Measurements from ENCODE around the gene NPPB.

The NPPB gene

DNA sequence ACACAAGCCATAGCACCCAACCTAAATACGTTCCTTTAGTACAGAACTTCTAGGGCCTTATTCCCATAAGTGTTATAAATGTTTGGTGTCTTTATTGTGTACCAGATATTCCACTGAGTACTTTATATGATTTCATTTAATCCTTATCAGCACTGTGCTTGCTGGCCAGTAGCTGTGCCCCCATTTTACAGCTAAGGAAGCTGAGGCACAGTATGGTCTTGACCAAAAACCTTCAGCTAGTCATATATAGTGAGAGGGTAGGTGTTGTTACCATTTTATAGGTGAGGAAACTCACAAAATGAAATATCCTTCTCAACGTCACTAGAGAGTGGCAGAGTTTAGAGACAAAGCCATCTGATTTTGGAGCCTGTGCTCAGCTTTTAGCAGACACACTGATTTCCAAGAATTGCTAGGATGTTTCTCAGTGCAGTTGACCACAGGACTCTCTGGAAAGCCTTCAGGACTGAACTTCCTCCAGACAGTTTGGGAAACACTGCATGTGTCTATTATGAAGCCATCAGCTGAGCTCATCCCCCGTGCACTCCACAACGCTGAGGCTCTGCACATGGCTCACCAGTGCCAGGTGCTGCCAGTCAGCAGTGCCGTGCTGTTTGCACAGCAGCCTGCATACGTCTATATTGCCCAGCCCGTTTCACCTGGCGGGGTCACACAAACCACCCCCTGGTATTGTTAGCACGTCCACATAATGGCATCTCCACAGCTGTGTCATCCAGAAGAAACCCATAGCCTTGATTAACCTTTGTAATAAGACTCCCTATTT lies 26.6 kb downstream of the NPPB start:
- no peak for DNase-seq

DNA sequence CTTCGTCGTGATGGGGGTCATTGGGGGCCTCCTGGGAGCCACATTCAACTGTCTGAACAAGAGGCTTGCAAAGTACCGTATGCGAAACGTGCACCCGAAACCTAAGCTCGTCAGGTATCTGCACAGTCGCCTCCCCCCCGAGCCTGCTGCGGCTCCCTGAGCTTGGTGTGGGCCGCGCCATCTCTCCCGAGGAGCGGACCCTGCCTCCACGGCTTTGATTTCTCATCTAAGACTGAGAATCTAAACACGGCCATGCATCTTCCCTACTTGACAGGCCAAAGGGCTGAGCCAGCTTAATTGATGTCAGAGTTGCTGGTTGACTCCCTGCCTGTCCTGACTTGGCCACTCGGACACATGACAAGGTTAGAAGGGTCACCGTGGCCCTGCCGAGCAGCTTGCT lies 30.2 kb downstream of the NPPB start:
- DNase-seq: no peak

DNA sequence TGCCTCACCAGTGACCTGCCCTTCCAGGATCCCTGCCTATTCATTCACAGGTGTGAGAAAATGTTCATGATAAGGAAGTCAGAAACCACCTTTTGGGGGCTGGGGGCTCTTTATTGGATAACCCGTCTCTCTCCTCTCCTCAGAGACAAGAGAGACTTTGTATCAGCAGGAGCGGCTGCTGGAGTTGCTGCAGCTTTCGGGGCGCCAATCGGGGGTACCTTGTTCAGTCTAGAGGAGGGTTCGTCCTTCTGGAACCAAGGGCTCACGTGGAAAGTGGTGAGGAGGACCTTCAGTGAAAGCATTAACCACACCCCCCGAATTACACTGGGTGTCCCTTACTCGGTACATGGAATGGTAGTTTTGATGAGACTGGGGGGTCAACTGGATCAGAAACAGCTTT lies 31.8 kb downstream of the NPPB start:
- DNase-seq: no peak

DNA sequence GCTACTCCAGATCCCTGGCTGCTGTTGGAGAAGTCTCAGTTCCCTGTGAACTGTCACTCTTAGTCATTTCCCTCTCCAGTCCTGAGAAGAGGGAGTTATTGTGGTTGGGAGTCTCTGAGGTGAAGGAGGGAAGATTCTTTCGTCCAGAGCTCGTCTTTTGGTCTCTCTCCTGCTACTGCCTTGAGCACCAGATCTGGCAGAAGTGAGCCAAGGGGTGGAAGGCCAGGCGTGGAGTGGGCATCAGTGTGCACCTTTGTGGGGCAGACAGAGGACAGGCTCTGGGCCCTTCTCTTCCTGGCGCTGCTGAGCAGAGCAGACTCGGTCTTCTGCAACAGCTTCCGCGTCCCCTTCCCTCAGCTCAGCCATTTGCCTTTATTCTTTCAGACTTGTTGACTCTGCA lies 33.6 kb downstream of the NPPB start:
- DNase-seq: no peak

DNA sequence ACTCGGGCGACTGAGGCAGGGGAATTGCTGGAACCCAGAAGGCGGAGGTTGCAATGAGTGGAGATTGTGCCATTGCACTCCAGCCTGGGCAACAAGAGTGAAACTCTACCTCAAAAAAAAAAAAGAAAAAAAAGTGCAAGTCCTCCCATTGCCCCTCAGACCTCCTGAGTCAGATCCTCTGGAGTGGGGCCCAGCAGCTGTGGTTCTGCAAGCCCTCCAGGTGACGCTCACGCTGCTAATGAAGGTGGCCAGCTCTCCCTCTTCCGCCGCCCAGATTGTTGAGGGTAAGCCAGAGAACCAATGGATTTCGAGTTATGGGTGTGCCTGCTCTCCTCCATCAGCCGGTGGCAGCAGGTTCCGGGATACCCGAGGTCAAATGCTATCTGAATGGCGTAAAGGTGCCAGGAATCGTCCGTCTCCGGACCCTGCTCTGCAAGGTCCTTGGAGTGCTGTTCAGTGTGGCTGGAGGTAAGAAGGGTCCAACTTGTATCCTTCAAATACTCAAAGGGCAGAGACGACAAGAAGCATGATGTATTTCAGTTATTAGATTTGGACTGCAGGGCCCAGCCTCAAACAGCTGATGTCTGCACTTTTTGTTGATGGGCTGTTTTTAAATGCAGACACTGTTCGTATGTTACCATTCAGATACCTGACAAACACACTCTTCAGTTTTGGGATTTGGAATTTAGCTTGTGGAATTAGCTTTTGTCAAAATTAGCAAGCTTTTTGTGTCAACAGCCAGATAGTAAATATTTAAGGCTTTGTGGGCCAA lies 35.2 kb downstream of the NPPB start:
- no peak for DNase-seq

DNA sequence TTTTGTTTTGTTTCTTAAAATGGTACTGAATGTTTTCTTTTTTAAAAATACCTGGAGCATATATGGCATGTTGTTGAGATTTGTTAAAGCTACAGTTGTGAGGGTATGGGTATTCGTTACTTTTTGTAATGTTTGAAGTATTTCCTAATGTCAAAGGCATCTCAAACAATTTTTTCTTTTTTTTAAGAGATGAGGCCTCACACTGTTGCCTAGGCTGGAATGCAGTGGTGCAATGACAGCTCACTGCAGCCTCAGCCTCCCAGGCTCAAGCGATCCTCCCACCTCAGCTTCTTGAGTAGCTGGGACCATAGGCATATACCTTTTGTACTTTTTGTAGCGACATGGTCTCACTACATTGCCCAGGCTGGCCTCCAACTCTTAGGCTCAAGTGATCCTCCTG lies 36.7 kb downstream of the NPPB start:
- DNase-seq: no peak

DNA sequence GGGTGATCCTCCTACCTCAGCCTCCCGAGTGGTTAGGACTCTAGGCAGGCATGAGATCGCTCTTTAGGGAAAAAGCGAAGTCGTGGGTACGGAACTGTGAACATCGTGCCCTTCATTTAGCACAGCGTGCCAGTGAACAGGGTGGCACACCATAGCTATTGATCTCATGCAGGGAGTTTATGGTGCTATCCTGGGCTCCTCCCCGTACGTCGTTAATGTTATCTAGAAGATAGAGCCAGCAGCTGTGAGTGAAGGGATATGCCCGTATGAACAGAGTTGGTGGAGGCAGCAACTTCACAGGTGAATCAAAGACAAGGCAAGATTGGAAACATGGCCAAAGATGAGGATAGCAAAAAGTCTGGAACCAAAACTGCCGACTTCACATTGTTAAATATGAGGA lies 41.6 kb downstream of the NPPB start:
- no peak for DNase-seq

DNA sequence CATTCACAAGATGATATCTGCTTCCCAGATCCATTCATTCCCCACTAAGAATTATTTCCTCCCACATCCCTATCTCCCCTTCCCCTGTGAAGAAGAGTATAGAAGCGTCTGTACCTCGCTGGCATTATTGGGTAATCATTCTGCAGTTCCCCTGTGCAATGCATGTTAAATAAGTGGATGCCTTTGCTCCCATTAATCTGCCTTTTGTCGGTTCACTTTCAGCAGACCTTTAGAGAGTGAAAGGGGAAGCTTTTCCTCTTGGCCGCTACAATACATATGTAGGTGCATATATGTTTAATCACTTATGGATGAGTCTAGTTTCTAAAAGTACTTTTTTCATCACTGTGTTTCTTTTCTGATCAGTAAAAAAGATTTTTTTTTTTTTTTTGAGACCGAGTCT lies 45.7 kb downstream of the NPPB start:
- DNase-seq: no peak

All from NCI-H1105 treated with DMSO at 0.1 percent for 48 hours (cell line).